Peyer's patch (tissue), 4 donors: Measurements from ENCODE around the gene SUN2.

ENCODE experiments used
- CTCF ChIP-seq, 6 experiments: fragments of 450-650 bp in 4 of 6; fragments of 200-600 bp in 2 of 6; sonication (generic) in 1 of 6; IDR thresholded peaks; one replicate each; pipeline ENCODE4 v1.5.1; 2017 to 2019; ENCODE audit warnings: antibody characterized with exemption in 6 of 6, mild to moderate bottlenecking in 3 of 6, moderate library complexity in 1 of 6
- POLR2A ChIP-seq, 2 donors: fragments of 450-650 bp; IDR thresholded peaks; one replicate each; pipeline ENCODE4 v1.5.1; 2017; ENCODE audit warnings: antibody characterized with exemption in 2 of 2, mild to moderate bottlenecking in 2 of 2, moderate library complexity in 2 of 2

DNA sequence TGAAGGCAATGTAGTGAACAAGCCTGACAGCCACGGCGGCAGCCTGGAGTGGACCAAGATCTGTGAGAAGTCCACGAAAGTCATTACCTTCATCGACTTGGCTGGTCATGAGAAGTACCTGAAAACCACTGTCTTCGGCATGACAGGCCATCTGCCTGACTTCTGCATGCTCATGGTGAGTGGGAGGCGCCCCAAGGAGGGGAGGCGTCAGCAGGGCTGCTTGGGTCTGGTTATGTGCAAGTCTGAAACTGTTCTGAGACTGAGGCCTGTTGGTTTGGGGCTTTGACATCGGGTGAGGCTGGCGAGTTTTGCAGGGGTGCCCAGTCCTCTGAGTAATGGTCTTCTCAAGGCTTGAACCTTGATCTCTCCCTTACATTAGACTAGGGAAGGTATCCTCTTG is 39.0 kb downstream of the SUN2 start:
- TF ChIP-seq POLR2A (IDR thresholded peaks at IDR 0.05), result no peak
- no peak for TF ChIP-seq CTCF (IDR thresholded peaks at IDR 0.05)
